Prostate gland (tissue), 2 donors: Measurements from ENCODE around the gene ARHGEF4.

Experiments used
- CTCF ChIP-seq, 4 experiments: fragments of 200-600 bp in 2 of 4; fragments of 450-650 bp in 2 of 4; sonication (generic) in 2 of 4; IDR thresholded peaks; 1 replicate in 3 of 4; 2 replicates in 1 of 4; pipeline ENCODE4 v1.5.1; 2016 to 2019; ENCODE audit warnings: antibody characterized with exemption in 4 of 4, mild to moderate bottlenecking in 2 of 4, moderate library complexity in 2 of 4
- POLR2A ChIP-seq: fragments of 450-650 bp; IDR thresholded peaks from one replicate; pipeline ENCODE4 v1.6.1; 2016; ENCODE audit warnings: antibody characterized with exemption, mild to moderate bottlenecking
- POLR2AphosphoS5 ChIP-seq: sonication (generic); formaldehyde crosslinking; IDR thresholded peaks from one replicate; pipeline ENCODE4 v1.6.1; 2017; ENCODE audit warnings: antibody characterized with exemption

- no peak for TF ChIP-seq CTCF (IDR thresholded peaks at IDR 0.05)
- TF ChIP-seq POLR2AphosphoS5 = no peak
- TF ChIP-seq POLR2A = no peak
Observed at GRCh38 chr2:130875935-130876334, 39.2 kb downstream of the ARHGEF4 start.
